ENCODE results near the gene ZFAND2A. TPM values are rescaled to one million over a fixed set of nuclear protein-coding genes. Genes with fewer than 3 reads are reported as not detected.

ZFAND2A gene
- total RNA-seq, 1 experiment from 2014 or later: 28.4 TPM

GRCh38 chr7:1105189-1105588 lies 54.8 kb downstream of the ZFAND2A start:
- BruUV-seq (replicated peaks): no TSS peak

DNA sequence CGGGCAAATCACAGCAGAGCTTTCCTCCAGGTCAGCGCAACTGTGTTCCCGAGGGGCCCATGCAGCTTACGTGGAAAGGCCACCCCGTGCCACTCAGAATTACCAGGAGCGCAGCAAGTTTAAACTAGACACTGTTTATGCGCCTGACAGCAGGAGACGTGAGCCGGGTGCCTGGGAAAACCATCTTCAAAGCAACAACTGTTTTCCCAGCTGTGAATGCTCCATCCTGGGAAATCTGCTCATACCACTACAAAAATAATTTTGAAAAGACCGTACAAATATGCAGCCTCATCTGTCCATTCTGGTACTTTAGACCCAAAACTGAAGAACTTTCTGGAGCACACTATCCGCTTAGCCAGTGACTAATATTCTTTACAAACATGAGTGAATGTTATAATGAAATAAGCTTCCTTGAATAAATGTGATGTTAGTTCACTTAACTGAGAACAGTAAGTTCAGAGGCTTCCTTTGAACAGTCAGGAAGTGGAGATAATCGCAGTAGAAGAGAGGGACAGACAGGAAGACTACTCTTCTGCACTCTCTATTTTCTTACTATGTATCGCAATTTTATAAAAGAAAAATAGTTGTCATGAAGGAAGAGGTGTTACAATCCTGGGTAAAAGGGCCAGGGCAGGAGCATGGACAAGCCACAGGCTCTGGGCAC lies 55.3 kb downstream of the ZFAND2A start:
- H3K4me1 ChIP-seq (ENCODE audit: insufficient read depth, low read length): no peaks in the 10 kb centered on the region
- ChIA-PET CTCF (no interaction called here), POLR2A (ENCODE audit: unreplicated experiment) (no interaction called here)
- H2AFZ ChIP-seq (ENCODE audit: low read length): no peak overlapping the region
- H3K27ac ChIP-seq (ENCODE audit: low read length): no peak overlapping the region
- ATAC-seq (no peak), DNase-seq (no peak)
- H3K9ac ChIP-seq (ENCODE audit: low read length): no peak overlapping the region
- intact Hi-C loops (cut with micrococcal nuclease): no loop called here
- H3K79me2 ChIP-seq (ENCODE audit: low read length): no peaks in the 10 kb centered on the region
- no peaks in the 10 kb centered on the region for H3K9me2 ChIP-seq (replicated peaks; ENCODE audit: low read length)
- no peaks in the 10 kb centered on the region for H3K27me3 ChIP-seq (ENCODE audit: low read length)
- BruUV-seq (replicated peaks): no TSS peak
- no peaks in the 10 kb centered on the region for H3F3A ChIP-seq (ENCODE audit: low read length, unreplicated experiment)
- TF ChIP-seq CTCF (conservative IDR thresholded peaks at IDR 0.05; ENCODE audit: low read depth, low read length) (no peak), EZH2phosphoT487 (IDR thresholded peaks at IDR 0.05; ENCODE audit: borderline replicate concordance, low read length) (no peak), EZH2 (IDR thresholded peaks at IDR 0.05; ENCODE audit: low read length, unreplicated experiment) (no peak)
- no peaks in the 10 kb centered on the region for H3K36me3 ChIP-seq (ENCODE audit: low read depth, low read length)
- no peaks in the 10 kb centered on the region for H3K9me3 ChIP-seq (ENCODE audit: low read length)
- H4K20me1 ChIP-seq (ENCODE audit: low read length): no peaks in the 10 kb centered on the region
- H3K4me2 ChIP-seq (ENCODE audit: low read length): no peak overlapping the region
- no peak overlapping the region for H3K4me3 ChIP-seq (ENCODE audit: low read length)

More at GRCh38 chr7:1105189-1105588, 54.8 kb downstream of the ZFAND2A start:
- intact Hi-C loops (cut with micrococcal nuclease): no loop called here
- CTCF ChIA-PET: no interaction called here
- Histone ChIP-seq H3K4me3 (ENCODE audit: low read length) (no peak overlapping the region), H3K9me2 (replicated peaks; ENCODE audit: low read length) (no peaks in the 10 kb centered on the region), H3K79me2 (ENCODE audit: low read length) (no peaks in the 10 kb centered on the region), H3K4me2 (ENCODE audit: low read length) (no peak overlapping the region), H3K9ac (ENCODE audit: low read length) (no peak overlapping the region), H4K20me1 (ENCODE audit: low read length) (no peaks in the 10 kb centered on the region), H3K9me3 (ENCODE audit: low read length) (no peaks in the 10 kb centered on the region), H3F3A (ENCODE audit: low read length, unreplicated experiment) (no peaks in the 10 kb centered on the region), H2AFZ (ENCODE audit: low read length) (no peak overlapping the region), H3K36me3 (ENCODE audit: low read depth, low read length) (no peaks in the 10 kb centered on the region), H3K27ac (ENCODE audit: low read length) (no peak overlapping the region), H3K27me3 (ENCODE audit: low read length) (no peaks in the 10 kb centered on the region), H3K4me1 (ENCODE audit: insufficient read depth, low read length) (no peaks in the 10 kb centered on the region)
- POLR2A ChIA-PET (ENCODE audit: unreplicated experiment): no interaction called here
- DNase-seq (no peak), ATAC-seq (no peak)
- TF ChIP-seq CTCF (conservative IDR thresholded peaks at IDR 0.05; ENCODE audit: low read depth, low read length): no peak
- no peak for TF ChIP-seq EZH2phosphoT487 (IDR thresholded peaks at IDR 0.05; ENCODE audit: borderline replicate concordance, low read length)
- TF ChIP-seq EZH2 (IDR thresholded peaks at IDR 0.05; ENCODE audit: low read length, unreplicated experiment): no peak

DNA sequence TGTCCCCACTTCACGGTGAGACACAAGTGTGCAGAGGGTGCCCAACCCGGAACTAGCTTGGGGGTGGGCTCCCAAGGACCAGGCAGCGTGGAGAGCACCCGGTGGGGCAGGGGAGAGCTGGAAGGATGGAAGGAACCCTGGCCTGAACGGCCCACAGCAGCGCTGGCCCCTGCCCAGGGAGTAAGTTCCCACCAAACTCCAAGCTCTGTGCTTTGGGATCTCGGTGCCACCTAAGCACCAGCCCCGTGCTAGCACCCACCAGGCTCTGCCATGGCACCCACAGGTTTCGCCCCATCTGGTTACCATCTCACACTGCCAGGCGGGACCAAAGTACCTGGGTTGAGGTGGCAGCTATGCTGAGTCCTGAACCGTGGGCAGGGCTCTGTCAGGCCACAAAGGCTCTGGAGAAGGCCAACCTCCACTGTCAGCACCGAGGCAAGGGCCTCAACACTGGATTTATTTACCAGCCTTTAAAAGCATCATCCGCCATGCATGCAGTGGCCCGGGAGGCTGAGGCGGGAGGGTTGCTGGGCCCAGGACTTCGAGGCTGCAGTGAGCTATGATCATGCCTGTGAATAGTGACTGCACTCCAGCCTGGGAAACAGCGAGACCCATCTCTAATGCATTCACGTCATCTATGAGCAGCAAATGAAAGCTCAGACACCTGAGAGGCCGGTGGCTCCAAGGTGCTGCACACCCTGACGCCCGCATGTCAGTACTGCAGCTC lies 56.0 kb downstream of the ZFAND2A start:
- H3K27me3 ChIP-seq (ENCODE audit: low read length): no peaks in the 10 kb centered on the region
- TF ChIP-seq CTCF (conservative IDR thresholded peaks at IDR 0.05; ENCODE audit: low read depth, low read length) (no peak), EZH2phosphoT487 (IDR thresholded peaks at IDR 0.05; ENCODE audit: borderline replicate concordance, low read length) (no peak), EZH2 (IDR thresholded peaks at IDR 0.05; ENCODE audit: low read length, unreplicated experiment) (no peak)
- DNase-seq (no peak), ATAC-seq (no peak)
- no peak overlapping the region for H3K4me3 ChIP-seq (ENCODE audit: low read length)
- no peaks in the 10 kb centered on the region for H3F3A ChIP-seq (ENCODE audit: low read length, unreplicated experiment)
- POLR2A ChIA-PET (ENCODE audit: unreplicated experiment): no interaction called here
- CTCF ChIA-PET: no interaction called here
- BruUV-seq (replicated peaks): no TSS peak
- H3K36me3 ChIP-seq (ENCODE audit: low read depth, low read length): no peaks in the 10 kb centered on the region
- H2AFZ ChIP-seq (ENCODE audit: low read length): no peak overlapping the region
- H3K79me2 ChIP-seq (ENCODE audit: low read length): no peaks in the 10 kb centered on the region
- no peak overlapping the region for H3K4me2 ChIP-seq (ENCODE audit: low read length)
- no peaks in the 10 kb centered on the region for H3K9me3 ChIP-seq (ENCODE audit: low read length)
- no peaks in the 10 kb centered on the region for H3K4me1 ChIP-seq (ENCODE audit: insufficient read depth, low read length)
- H3K27ac ChIP-seq (ENCODE audit: low read length): no peak overlapping the region
- intact Hi-C loops (cut with micrococcal nuclease): no loop called here
- H3K9ac ChIP-seq (ENCODE audit: low read length): no peak overlapping the region
- H3K9me2 ChIP-seq (replicated peaks; ENCODE audit: low read length): no peaks in the 10 kb centered on the region
- H4K20me1 ChIP-seq (ENCODE audit: low read length): no peaks in the 10 kb centered on the region
